Dedifferentiated amniotic fluid mesenchymal stem cell (primary cell): ENCODE measurements around the gene AMER1.
"Not testable (repeated sequence)": the region's sequence is repeated elsewhere in the genome, so short reads cannot be mapped to it uniquely, and the experiment has no call there.

Source experiments
- DNase-seq: peaks from one replicate; pipeline ENCODE4 v3.0.0-alpha.2; 2016; ENCODE audit errors: extremely low spot score

Gene AMER1

DNA sequence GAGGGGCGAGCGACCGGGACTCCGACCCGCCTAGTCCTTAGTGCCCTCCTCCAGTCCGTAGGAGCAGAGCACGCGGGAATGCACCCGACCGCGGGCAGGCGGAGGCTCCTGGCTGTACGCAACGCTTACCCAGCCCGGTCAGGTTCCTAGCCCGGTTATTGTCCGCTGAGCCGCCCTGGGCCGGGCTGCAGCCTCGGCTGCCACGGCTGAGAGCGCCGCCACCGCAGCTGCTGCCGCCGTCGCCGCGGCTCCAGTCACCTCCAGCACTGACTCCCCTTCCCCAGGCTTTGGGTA is at the start of gene AMER1:
Gene AMER1, minus strand, starts transcription at position 268 of the 294 bp plus-strand sequence. CDS start 12,422 bp downstream, outside the sequence.
- no peak for DNase-seq

- no peak for DNase-seq
Observed at GRCh38 chrX:64230123-64230970, 24.8 kb upstream of the AMER1 start, which contains the start of gene ASB12. Gene ASB12 (minus strand): TSS chrX:64230607. CDS start chrX:64225650, 4,957 bp downstream.

GRCh38 chrX:64229154-64229553 is 23.6 kb upstream of the AMER1 start:
- no peak for DNase-seq

- DNase-seq = no peak
Observed at GRCh38 chrX:64218023-64218422, 12.5 kb upstream of the AMER1 start.

DNA sequence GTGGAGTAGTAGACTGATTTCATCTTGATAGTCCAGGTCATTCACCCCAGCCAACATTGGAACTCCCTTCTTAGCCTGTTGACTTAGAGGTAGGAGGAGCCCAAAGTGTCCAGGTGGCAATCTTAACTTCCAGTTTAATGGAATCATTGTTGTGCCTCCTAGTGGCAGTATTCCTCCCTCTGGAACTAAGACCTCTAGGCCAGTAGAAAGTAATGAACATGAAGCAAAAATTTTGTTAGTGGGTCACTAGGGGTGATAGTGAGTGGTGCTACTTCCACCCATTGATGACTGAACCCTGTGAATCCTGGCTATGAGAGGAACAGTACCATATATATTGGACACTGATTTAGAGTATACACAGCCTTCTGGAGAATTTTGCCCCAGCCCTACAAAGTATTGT is 8.5 kb upstream of the AMER1 start:
- DNase-seq = not testable (repeated sequence)

DNA sequence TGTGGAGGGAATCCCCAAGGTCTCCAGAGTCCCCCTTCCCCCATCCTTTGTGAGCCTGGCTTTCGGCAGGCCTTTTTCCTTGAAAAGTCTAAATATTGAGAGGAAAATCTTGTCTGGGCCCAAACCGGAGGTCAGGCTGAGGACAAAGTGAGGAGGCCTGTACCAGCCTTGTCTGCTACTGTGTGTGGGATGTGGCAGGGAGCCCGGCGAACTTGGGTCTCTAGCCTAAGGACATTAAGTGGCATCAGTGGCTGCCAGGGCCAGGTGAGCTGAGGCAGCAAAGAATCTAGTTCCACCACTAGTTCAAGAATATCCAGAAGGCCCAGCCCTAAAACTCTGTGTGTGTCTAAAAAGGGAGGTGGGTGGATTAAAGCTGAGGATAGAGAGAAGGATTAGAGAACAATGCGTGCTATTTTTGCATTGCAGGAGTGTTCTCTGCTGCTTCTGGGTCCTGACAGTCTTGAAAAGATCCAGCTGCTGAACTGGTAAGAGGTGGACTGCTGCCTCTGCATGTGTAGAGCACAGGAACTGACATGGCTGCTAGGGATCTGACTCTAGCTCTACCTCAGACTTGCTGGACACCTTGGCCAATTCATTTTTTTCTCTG is 1.2 kb upstream of the AMER1 start:
- no peak for DNase-seq

DNA sequence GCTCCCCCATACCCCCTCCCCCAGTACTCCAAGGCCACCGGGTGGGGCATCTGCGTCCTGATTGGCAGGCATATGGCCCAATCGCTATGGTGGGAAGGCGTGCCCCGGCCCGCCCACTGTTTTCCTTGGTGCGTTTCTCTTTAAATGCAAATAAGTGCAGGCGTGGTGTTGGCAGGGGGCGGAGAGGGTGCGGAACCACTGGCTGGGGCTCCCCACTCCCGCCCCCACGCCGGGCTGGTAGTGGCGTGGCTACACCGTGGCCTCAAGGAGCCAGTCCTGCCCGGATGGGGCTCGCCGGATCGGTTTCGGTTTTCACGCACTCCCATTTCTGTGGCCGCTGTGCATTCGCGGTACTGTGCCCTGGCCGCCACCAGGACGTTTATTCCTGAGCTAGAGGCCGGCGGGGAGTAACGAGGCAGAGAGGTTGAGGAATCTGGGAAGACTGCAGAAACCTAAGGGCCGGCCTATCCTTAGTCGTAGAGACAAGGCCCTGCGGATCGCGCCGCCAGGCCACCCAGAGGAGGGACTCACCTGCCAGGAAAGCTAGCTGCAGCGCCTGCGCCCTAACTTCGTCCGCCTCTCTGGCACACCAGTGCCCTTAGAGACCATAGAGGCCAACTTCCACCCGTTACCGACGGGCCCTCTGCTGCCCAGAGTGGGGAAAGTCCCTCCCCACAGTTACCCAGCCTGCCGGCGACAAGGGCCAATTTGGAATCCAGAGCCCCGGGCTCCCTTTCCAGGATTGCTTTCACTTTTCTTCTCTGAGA is 410 bp upstream of the AMER1 start:
- DNase-seq = peak; percentile 84

- no peak for DNase-seq
Observed at GRCh38 chrX:64204701-64205440, 637 bp downstream of the AMER1 start.

DNA sequence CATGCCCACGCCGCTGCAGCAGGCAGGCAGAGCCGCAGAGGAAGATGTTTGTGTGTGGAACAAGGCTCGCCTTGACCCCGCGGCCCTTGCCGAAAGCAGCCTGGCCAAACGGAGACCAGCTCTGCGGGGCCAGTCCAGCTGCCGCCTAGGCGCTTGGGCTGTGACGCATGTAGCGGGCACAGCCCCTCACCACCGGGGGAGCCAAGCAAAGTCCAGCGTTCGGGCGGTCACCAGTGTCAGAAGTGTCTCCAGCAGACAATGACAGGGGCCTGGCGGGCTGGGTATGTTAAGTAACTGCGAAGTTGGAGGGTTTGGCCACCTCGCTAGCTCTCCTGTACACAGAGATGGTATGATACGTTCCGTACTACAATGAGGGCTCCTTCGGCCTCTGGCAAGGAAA is 1.3 kb downstream of the AMER1 start:
- no peak for DNase-seq

DNA sequence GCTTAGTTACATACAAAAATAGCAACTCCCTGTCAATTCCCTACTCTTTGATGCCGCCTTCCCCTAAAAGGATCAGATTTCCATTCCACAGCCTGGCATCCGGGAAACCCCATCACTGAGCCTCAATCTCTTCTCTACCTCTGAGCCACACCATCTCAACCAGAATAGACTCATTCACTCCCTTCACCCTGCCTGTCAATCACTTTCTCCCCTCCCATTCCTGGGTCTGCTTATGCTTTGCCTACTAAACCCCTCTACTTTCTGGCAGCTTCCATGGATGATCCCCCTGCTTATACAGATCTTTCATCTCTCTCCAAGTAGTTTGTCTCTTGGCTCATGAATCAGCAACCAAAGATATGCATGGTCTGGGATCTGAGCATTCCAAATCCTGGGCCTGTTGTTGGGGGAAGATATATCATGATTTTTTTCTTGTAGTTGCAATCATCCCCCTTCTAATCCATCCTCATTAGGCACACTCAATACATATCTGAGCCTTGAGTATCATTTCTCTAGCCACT is 2.6 kb downstream of the AMER1 start:
- DNase-seq = no peak

DNA sequence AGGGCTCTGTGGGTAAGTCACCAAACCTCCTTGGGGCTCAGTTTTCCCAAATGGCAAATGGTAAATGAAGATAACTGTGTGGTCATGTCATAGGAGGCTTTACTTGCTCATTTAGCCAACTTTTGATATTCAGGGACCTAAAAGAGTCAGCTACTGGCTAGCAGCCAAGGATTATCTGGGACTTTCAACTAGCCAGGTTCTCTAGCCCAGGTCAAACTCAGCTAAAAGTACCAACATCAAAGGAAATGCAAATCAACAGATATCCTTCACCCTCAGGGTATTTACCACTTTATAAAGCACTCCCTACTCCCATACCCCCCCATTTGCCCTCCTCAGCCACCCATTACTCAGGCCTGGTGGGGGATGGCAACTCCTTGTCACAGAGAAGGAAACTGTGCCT is 7.5 kb downstream of the AMER1 start:
- DNase-seq = no peak

GRCh38 chrX:64196606-64197005 is 8.9 kb downstream of the AMER1 start:
- DNase-seq = no peak

DNA sequence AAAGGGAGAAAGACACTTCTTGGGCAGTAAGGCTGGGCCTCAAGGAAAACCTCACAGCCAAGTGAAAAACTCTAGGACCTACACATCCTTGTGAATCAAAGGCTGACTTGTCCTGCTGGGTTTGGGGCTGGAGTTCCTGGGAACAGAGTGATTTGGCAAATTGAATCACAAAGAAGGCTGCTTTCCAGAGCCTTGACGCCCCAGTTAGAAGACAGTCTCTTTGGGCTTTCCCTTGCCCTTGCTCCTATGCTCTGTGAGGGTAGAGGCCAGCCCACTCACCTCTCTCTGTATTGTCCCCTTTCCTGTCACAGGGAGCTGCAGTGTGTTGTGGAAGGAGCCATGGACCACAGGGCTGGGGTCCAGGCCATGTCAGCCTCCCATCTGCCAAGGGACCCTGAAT is 9.6 kb downstream of the AMER1 start:
- no peak for DNase-seq

DNA sequence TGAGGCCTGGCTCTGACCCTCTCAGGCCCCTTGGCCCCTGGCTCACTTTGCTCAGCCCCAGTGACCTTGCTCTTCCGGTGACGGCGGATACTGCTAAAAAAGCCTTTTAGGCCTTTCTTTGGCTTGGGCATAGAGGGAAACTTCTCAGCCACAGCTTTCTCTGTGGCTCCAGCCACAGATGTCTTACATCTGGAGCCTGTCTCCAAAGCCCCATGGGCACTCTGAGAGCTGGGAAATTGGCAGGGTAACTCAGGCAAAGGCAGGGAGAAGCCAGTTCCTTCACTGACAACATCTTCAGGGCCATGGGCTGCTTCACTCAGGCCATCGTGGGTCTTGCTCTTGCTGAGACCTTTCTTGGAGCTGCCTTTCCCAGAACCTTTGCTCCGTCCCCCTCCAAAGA is 12.8 kb downstream of the AMER1 start:
- no peak for DNase-seq

GRCh38 chrX:64192040-64192439 is 13.5 kb downstream of the AMER1 start:
- no peak for DNase-seq

DNA sequence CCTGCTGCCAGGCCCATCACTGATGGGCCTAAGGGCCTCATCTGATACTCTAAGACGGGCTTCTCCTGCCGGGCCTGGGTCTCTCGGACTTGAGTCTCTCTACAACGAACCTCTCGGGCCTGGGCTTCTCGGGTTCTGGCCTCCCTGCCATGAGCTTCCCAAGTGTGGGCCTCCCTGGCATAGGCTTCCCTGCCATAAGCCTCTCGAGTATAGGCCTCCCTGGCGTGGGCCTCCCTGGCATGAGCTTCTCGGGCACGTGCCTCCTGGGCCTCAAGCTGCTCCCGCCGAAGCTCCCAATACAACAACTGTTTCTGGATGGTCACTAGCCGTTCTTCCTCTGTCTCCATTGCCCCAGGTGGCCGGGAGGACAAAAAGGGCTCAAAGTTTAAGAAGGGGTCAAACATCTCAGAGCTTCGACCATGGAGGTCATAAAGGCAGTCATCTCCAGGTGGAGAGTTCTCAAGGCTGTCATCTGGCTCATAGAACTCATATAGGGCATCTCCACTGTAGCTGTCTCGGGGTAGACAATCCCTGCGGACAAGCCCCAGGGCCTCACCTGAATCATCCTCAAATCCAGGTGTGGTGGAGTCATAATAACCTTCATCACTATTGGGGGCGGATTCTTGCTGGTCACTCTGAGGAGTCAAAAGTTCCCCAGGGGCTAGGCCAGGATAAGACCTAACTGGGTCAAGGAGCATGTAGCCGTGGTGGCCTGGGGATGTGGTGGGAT is 14.1 kb downstream of the AMER1 start:
- DNase-seq = no peak

GRCh38 chrX:64190136-64190740 is 15.3 kb downstream of the AMER1 start:
- DNase-seq = no peak

- DNase-seq = no peak
Observed at GRCh38 chrX:64188901-64189300, 16.6 kb downstream of the AMER1 start.

DNA sequence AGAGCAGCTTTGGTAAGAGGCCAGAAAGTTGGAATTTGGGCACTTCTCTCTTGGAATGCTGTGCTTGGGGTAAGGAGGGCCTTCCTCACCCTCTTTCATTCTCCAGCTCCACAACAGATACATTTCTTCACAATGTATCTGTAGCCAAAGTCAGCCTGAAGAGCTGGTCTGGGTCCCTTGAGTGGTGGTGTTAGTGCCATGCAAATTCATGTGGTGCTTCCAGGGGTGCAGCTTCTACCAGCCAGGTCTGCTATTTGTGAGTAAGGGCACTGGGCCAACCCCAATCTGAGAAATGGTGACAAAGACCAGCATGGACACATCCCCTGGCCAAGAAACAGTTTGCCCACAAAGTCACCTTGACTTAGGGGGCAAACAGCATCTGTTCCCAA is 17.8 kb downstream of the AMER1 start:
- no peak for DNase-seq

GRCh38 chrX:64186974-64187761 is 18.3 kb downstream of the AMER1 start:
- DNase-seq = no peak
